NT2/D1 (cell line): ENCODE data around the gene MUCL3.

Source experiments
- SUZ12 ChIP-seq: IDR thresholded peaks from 2 replicates; pipeline ENCODE4 v1.6.1; 2011; ENCODE audit not compliant: insufficient read length, insufficient read depth; ENCODE audit errors: extremely low read depth
- YY1 ChIP-seq: IDR thresholded peaks from 2 replicates; pipeline ENCODE4 v1.6.1; 2011; ENCODE audit not compliant: insufficient read length, insufficient read depth
- ZNF274 ChIP-seq: IDR thresholded peaks from 2 replicates; pipeline ENCODE4 v1.6.1; 2011; ENCODE audit warnings: mild to moderate bottlenecking, low read depth, low read length

DNA sequence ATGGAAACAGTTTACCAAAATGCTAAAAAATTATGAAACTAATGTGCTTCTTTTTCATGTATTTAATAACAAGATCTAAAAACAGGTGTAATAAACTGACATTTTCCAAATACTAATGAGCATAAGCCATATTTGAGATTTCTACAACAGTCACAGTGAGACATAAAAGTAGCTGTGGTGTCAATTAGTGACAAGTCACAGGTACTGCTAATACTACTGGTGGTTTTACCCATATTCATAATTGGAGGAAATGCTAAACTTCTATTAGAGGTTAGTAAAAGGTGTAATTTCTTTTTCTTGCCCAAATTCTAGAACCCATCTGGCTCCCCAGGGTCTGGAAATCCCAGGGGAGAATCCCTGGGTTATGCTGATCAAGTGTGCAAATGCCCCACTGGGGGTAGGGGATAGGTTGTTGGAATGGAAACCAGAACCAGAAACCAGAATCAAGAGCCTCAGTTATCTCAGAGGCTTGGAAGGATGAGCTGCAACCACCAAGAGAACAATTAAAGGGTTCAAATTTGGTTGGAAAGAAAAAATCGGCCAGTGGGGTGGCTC lies 39.8 kb upstream of the MUCL3 start:
- TF ChIP-seq SUZ12: no peak
- TF ChIP-seq YY1: no peak
- TF ChIP-seq ZNF274: no peak
